Measurements from ENCODE around the gene CAPZA1. TPM values are rescaled to one million over a fixed set of nuclear protein-coding genes. Genes with fewer than 3 reads are reported as not detected.

CAPZA1 gene
- total RNA-seq, 4 donors from 2014 or later = 27.1 to 58.1 (median 35.2) TPM

DNA sequence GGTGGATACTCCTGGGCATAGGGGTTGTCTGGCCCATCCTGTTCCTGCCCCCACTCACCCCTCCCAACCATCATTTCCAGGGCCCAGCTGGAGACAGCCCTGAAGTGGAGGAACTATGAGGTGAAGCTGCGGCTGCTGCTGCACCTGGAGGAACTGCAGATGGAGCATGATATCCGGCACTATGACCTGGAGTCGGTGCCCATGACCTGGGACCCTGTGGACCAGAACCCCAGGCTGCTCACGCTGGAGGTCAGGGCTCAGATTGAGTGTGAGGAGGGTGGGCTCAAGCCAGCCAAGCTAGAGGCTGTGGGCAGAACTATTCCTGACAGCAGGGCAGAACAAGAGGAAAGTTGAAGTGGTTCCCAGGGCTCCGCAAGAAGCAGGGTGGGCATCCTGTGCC is 73.0 kb downstream of the CAPZA1 start:
- in situ Hi-C loops (cut with MboI; ENCODE audit: low sequenced_read_pairs in 4 of 4) = no loop called here
- TF ChIP-seq, protein P1, sequence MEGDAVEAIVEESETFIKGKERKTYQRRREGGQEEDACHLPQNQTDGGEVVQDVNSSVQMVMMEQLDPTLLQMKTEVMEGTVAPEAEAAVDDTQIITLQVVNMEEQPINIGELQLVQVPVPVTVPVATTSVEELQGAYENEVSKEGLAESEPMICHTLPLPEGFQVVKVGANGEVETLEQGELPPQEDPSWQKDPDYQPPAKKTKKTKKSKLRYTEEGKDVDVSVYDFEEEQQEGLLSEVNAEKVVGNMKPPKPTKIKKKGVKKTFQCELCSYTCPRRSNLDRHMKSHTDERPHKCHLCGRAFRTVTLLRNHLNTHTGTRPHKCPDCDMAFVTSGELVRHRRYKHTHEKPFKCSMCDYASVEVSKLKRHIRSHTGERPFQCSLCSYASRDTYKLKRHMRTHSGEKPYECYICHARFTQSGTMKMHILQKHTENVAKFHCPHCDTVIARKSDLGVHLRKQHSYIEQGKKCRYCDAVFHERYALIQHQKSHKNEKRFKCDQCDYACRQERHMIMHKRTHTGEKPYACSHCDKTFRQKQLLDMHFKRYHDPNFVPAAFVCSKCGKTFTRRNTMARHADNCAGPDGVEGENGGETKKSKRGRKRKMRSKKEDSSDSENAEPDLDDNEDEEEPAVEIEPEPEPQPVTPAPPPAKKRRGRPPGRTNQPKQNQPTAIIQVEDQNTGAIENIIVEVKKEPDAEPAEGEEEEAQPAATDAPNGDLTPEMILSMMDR (IDR thresholded peaks at IDR 0.05 in 4 of 5, conservative IDR thresholded peaks at IDR 0.05 in 1 of 5) = no peak
- TF ChIP-seq POLR2A (IDR thresholded peaks at IDR 0.05) = no peak
- Histone ChIP-seq H3K36me3 (peaks cover 0 to 22% of the 10 kb centered on the region in 2 donors), H3K27me3 (no peaks in the 10 kb centered on the region), H3K27ac (no peak overlapping the region), H3K4me3 (no peak overlapping the region), H3K9me3 (no peaks in the 10 kb centered on the region), H3K4me1 (peaks cover 0 to 8% of the 10 kb centered on the region in 2 donors)
- intact Hi-C loops (cut with DNase I; ENCODE audit: low total_unique reads) = no loop called here
- DNase-seq (no peak), ATAC-seq (no peak)

DNA sequence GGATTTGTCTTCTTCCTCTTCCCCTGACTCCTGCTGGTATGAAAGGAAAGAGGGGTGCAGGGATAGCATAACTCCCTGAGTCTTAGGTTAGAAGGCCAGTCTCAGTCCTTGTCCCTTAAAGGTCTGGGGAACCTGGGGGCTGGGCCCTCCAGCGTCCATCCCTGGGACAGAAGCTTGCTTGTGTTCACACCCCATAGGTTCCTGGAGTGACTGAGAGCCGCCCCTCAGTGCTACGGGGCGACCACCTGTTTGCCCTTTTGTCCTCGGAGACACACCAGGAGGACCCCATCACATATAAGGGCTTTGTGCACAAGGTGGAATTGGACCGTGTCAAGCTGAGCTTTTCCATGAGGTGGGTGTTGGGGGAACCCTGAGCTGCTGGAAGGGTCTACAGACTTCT is 74.2 kb downstream of the CAPZA1 start:
- Histone ChIP-seq H3K4me1 (peaks cover under 1 to 2% of the 10 kb centered on the region in 2 donors), H3K27me3 (no peaks in the 10 kb centered on the region), H3K27ac (no peak overlapping the region), H3K36me3 (peaks cover 0 to 22% of the 10 kb centered on the region in 2 donors), H3K4me3 (no peak overlapping the region), H3K9me3 (no peaks in the 10 kb centered on the region)
- TF ChIP-seq, protein P1 (IDR thresholded peaks at IDR 0.05 in 4 of 5, conservative IDR thresholded peaks at IDR 0.05 in 1 of 5) = no peak
- no peak for TF ChIP-seq POLR2A (IDR thresholded peaks at IDR 0.05)
- ATAC-seq (no peak), DNase-seq (no peak)
- in situ Hi-C loops (cut with MboI; ENCODE audit: low sequenced_read_pairs in 4 of 4) = no loop called here
- intact Hi-C loops (cut with DNase I; ENCODE audit: low total_unique reads) = no loop called here

- ATAC-seq (no peak), DNase-seq (no peak)
- Histone ChIP-seq H3K4me1 (peaks cover 7% of the 10 kb centered on the region in 2 donors), H3K36me3 (peaks cover 0 to 22% of the 10 kb centered on the region in 2 donors), H3K9me3 (no peaks in the 10 kb centered on the region), H3K4me3 (no peak overlapping the region), H3K27ac (no peak overlapping the region), H3K27me3 (no peaks in the 10 kb centered on the region)
- TF ChIP-seq POLR2A (IDR thresholded peaks at IDR 0.05) = no peak
- TF ChIP-seq, protein P1 (IDR thresholded peaks at IDR 0.05 in 4 of 5, conservative IDR thresholded peaks at IDR 0.05 in 1 of 5) = no peak
- intact Hi-C loops (cut with DNase I; ENCODE audit: low total_unique reads) (no loop called here), in situ Hi-C loops (cut with MboI; ENCODE audit: low sequenced_read_pairs in 4 of 4) (no loop called here)
Measured at GRCh38 chr1:112694363-112694929, 74.8 kb downstream of the CAPZA1 start.

DNA sequence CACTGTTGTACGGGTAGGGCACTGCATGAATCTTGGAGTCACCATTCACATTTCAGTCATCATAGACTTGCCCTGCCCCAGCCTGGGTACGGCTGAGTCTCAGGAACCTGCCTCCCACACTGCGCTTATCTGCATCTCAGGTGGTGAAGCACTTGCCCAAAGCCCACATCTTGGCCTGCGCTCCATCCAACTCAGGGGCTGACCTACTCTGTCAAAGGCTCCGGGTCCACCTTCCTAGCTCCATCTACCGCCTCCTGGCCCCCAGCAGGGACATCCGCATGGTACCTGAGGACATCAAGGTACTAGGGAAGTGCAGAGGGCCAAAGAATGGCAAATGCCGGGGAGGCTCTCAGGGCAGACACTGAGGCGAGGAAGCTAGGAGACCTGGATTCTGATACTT is 75.6 kb downstream of the CAPZA1 start:
- Histone ChIP-seq H3K9me3 (no peaks in the 10 kb centered on the region), H3K4me3 (no peak overlapping the region), H3K27ac (no peak overlapping the region), H3K36me3 (peaks cover 0 to 22% of the 10 kb centered on the region in 2 donors), H3K4me1 (peaks cover 15% of the 10 kb centered on the region in 2 donors), H3K27me3 (no peaks in the 10 kb centered on the region)
- no peak for TF ChIP-seq POLR2A (IDR thresholded peaks at IDR 0.05)
- TF ChIP-seq, protein P1 (IDR thresholded peaks at IDR 0.05 in 4 of 5, conservative IDR thresholded peaks at IDR 0.05 in 1 of 5) = no peak
- DNase-seq = no peak
- no peak for ATAC-seq
- in situ Hi-C loops (cut with MboI; ENCODE audit: low sequenced_read_pairs in 4 of 4) = no loop called here
- intact Hi-C loops (cut with DNase I; ENCODE audit: low total_unique reads) = no loop called here

Data from gastrocnemius medialis (tissue), 4 donors.